Measurements from ENCODE around the gene KIFC1.
"Not testable (repeated sequence)": the region's sequence is repeated elsewhere in the genome, so short reads cannot be mapped to it uniquely, and the experiment has no call there.

The KIFC1 gene

DNA sequence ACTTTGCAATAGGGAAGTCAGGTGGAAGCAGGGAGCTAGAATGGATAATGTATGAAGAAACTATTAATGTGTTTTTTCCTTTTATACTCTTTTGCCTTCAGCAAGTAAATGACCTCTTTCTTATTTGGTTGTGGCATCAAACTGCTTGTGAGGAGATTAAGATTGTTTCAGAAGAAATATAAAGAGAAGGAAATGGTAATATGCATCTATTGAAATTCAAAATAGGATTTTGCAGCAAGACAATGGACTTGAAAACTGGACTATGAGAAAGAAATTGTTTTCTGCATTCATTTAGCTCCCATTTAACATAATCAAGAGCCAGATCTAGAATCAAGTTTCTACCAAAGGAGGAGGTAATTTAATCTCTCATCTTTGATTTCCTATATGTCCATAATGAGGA lies 32.3 kb upstream of the KIFC1 start:
- DNase-seq (ENCODE audit: insufficient read length, low spot score) (no peak), FAIRE-seq (no peak)
- TF ChIP-seq POLR2AphosphoS5 (IDR thresholded peaks at IDR 0.05; ENCODE audit: low read depth, low read length), result no peak
- TF ChIP-seq POU2F2 (IDR thresholded peaks at IDR 0.05; ENCODE audit: low read depth, low read length), result no peak
- TF ChIP-seq TAF1 (IDR thresholded peaks at IDR 0.05; ENCODE audit: low read depth, low read length), result no peak
- TF ChIP-seq SPI1 (IDR thresholded peaks at IDR 0.05; ENCODE audit: low read depth, low read length), result no peak
- TF ChIP-seq POLR2A (IDR thresholded peaks at IDR 0.05; ENCODE audit: low read depth, low read length), result no peak
- no peak for TF ChIP-seq PAX5 (IDR thresholded peaks at IDR 0.05; ENCODE audit: insufficient read depth, low read length, severe bottlenecking)

GRCh38 chr6:33363486-33363885 lies 28.1 kb upstream of the KIFC1 start:
- DNase-seq (ENCODE audit: insufficient read length, low spot score); FAIRE-seq: not testable (repeated sequence)

DNA sequence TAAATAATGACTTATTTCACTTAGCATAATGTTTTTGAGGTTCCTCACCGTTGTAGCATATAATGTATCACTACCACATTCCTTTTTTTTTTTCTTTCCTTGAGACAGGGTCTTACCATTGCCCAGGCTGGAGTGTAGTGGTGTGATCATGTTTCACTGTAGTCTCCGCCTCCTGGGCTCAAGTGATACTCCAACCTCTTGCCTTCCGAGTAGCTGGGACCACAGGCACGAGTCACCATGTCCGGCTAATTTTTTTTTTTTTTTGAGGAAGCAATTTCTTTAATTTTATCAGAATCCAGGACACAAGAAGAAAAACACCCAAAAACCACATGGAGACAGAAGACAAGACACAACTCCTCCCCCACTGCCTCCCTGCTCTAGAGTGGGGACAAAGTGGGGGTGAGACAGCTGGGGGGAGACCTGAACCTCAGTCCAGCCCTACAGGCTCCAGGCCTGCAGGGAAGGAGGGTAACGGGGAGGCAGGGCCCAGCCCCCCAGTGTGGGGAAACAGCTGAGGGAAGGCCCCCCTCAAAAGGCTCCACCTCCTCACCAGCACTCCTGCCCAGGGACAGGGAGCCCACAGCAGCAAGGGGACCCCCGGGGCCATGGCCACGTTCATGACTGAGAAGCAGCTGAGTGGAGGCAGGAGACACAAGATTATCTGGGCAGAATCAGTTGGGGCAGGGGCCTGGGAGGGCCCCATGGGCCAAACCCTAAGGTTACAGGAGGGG lies 27.0 kb upstream of the KIFC1 start:
- not testable (repeated sequence) for DNase-seq (ENCODE audit: insufficient read length, low spot score); FAIRE-seq

GRCh38 chr6:33365206-33365971 lies 26.2 kb upstream of the KIFC1 start:
- DNase-seq (ENCODE audit: insufficient read length, low spot score); FAIRE-seq: not testable (repeated sequence)

DNA sequence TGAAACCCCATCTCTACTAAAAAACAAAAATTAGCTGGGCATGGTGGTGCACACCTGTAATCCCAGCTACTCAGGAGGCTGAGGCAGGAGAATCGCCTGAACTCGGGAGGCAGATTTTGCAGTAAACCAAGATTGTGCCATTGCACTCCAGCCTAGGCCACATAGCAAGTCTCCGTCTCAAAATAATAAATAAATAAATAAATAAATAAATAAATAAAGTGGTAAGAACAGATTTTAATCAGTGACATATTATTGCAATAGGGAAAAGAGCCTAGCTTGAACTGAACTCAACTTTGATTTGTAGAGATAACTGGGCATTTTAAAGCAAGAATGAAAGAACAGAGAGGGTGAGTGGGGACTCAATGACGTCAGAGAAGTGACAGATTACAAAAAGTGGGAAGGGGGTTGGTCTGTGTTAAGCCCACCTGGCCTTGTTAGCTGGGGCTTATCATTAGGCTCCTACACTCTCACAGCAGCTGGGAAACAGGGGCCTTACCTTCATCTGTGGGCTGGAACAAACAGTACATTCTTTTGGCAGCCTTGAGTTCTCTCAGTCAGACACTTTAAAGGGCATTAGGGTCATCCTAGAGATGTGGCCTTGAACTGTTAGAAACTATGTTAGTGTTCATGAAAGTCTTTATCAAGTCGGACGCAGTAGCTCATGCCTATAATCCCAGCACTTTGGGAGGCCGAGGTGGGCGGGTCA lies 24.5 kb upstream of the KIFC1 start:
- FAIRE-seq, result no peak
- no peak for TF ChIP-seq POLR2A (IDR thresholded peaks at IDR 0.05; ENCODE audit: low read depth, low read length)
- TF ChIP-seq SPI1 (IDR thresholded peaks at IDR 0.05; ENCODE audit: low read depth, low read length), result no peak
- no peak for TF ChIP-seq TAF1 (IDR thresholded peaks at IDR 0.05; ENCODE audit: low read depth, low read length)
- TF ChIP-seq POLR2AphosphoS5 (IDR thresholded peaks at IDR 0.05; ENCODE audit: low read depth, low read length), result no peak
- TF ChIP-seq POU2F2 (IDR thresholded peaks at IDR 0.05; ENCODE audit: low read depth, low read length), result no peak
- no peak for TF ChIP-seq PAX5 (IDR thresholded peaks at IDR 0.05; ENCODE audit: insufficient read depth, low read length, severe bottlenecking)

GRCh38 chr6:33367715-33368025 lies 24.0 kb upstream of the KIFC1 start:
- not testable (repeated sequence) for DNase-seq (ENCODE audit: insufficient read length, low spot score); FAIRE-seq

More for the DNA sequence above, 24.5 kb upstream of the KIFC1 start:
- DNase-seq (ENCODE audit: insufficient read length, low spot score), result no peak

DNA sequence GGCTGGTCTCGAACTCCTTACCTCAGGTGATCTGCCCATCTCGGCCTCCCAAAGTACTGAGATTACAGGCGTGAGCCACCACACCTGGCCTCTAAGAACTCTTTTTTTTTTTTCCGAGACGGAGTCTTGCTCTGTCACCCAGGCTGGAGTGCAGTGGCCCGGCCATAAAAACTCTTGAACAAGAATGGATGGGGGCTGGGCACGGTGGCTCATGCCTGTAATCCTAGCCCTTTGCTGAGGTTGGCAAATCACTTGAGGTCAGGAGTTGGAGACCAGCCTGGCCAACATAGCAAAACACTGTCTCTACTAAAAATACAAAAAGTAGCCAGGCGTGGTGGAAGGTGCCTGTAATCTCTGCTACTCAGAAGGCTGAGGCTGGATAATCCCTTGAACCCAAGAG lies 19.7 kb upstream of the KIFC1 start:
- FAIRE-seq; DNase-seq (ENCODE audit: insufficient read length, low spot score): not testable (repeated sequence)

- TF ChIP-seq POLR2AphosphoS5 (IDR thresholded peaks at IDR 0.05; ENCODE audit: low read depth, low read length) (no peak), PAX5 (IDR thresholded peaks at IDR 0.05; ENCODE audit: insufficient read depth, low read length, severe bottlenecking) (no peak), POLR2A (IDR thresholded peaks at IDR 0.05; ENCODE audit: low read depth, low read length) (no peak), TAF1 (IDR thresholded peaks at IDR 0.05; ENCODE audit: low read depth, low read length) (no peak), POU2F2 (IDR thresholded peaks at IDR 0.05; ENCODE audit: low read depth, low read length) (no peak), SPI1 (IDR thresholded peaks at IDR 0.05; ENCODE audit: low read depth, low read length) (no peak)
- FAIRE-seq (no peak), DNase-seq (ENCODE audit: insufficient read length, low spot score) (no peak)
Observed at GRCh38 chr6:33372526-33373123, 19.0 kb upstream of the KIFC1 start.

- FAIRE-seq (no peak), DNase-seq (ENCODE audit: insufficient read length, low spot score) (no peak)
- TF ChIP-seq POU2F2 (IDR thresholded peaks at IDR 0.05; ENCODE audit: low read depth, low read length) (no peak), PAX5 (IDR thresholded peaks at IDR 0.05; ENCODE audit: insufficient read depth, low read length, severe bottlenecking) (no peak), TAF1 (IDR thresholded peaks at IDR 0.05; ENCODE audit: low read depth, low read length) (no peak), SPI1 (IDR thresholded peaks at IDR 0.05; ENCODE audit: low read depth, low read length) (no peak), POLR2AphosphoS5 (IDR thresholded peaks at IDR 0.05; ENCODE audit: low read depth, low read length) (no peak), POLR2A (IDR thresholded peaks at IDR 0.05; ENCODE audit: low read depth, low read length) (no peak)
Observed at GRCh38 chr6:33373960-33374910, 17.4 kb upstream of the KIFC1 start.

- DNase-seq (ENCODE audit: insufficient read length, low spot score) (no peak), FAIRE-seq (no peak)
- TF ChIP-seq TAF1 (IDR thresholded peaks at IDR 0.05; ENCODE audit: low read depth, low read length) (no peak), SPI1 (IDR thresholded peaks at IDR 0.05; ENCODE audit: low read depth, low read length) (no peak), POLR2A (IDR thresholded peaks at IDR 0.05; ENCODE audit: low read depth, low read length) (no peak), POU2F2 (IDR thresholded peaks at IDR 0.05; ENCODE audit: low read depth, low read length) (no peak), POLR2AphosphoS5 (IDR thresholded peaks at IDR 0.05; ENCODE audit: low read depth, low read length) (no peak), PAX5 (IDR thresholded peaks at IDR 0.05; ENCODE audit: insufficient read depth, low read length, severe bottlenecking) (no peak)
Observed at GRCh38 chr6:33375143-33375671, 16.4 kb upstream of the KIFC1 start.
